HepG2 (cell line): ENCODE data around the gene EEF1AKMT3. TPM values are rescaled to one million over a fixed set of nuclear protein-coding genes. Genes with fewer than 3 reads are reported as not detected.
A peak's percentile ranks its signal among the peaks of the same experiment; 100 is the strongest.

Experiments
- ATAC-seq: fragments of 200-7000 bp; cut with Tn5 transposase; 3 replicates; pipeline ENCODE4 v1.9.1; 2020; ENCODE audit warnings: mild to moderate bottlenecking, moderate library complexity
- BruUV-seq: library from RNA; stranded (reverse); fragments of 400-500 nt; replicated peaks from 2 replicates; lab custom pipeline; 2021; lab: Mats Ljungman, UMichigan
- CTCF ChIA-PET: fragments of 300-600 bp; formaldehyde crosslinking; extraction: SDS; loops from one replicate; lab custom pipeline; 2021; ENCODE audit warnings: low total read pairs, inconsistent platforms, low intra/inter-chr PET ratio; lab: Yijun Ruan, JAX
- POLR2A ChIA-PET: fragments of 350-600 bp; sonication (Branson Sonifier 250); formaldehyde crosslinking; loops from one replicate; lab custom pipeline; 2020; ENCODE audit warnings: antibody characterized with exemption, inconsistent platforms; lab: Yijun Ruan, JAX
- DNase-seq: peaks from one replicate; pipeline ENCODE4 v3.0.0-alpha.2; 2015; ENCODE audit warnings: low spot score
- FAIRE-seq: peaks from 3 replicates; lab custom pipeline; 2011; peaks lifted over from hg19 to GRCh38; lab: Jason Lieb, UNC
- H2AFZ ChIP-seq: one replicate; pipeline ENCODE4 v1.6.1; 2011; ENCODE audit warnings: low read length, inconsistent platforms
- H3K27ac ChIP-seq: fragments of 300-600 bp; 3 replicates; pipeline ENCODE4 v1.8.0; 2011; ENCODE audit warnings: mixed run types, mild to moderate bottlenecking, mixed read lengths, low read length, inconsistent platforms; ENCODE audit not compliant: insufficient read depth; ENCODE audit errors: extremely low read length
- H3K27me3 ChIP-seq, 2 experiments: fragments of 200-600 bp in 1 of 2; 2 replicates in 1 of 2; 3 replicates in 1 of 2; pipeline versions ENCODE4 v1.6.0 to v1.8.0; 2011; ENCODE audit warnings: low read length in 2 of 2, mild to moderate bottlenecking in 2 of 2, moderate library complexity in 2 of 2, inconsistent platforms in 1 of 2; ENCODE audit not compliant: insufficient read depth in 2 of 2, control insufficient read depth in 1 of 2
- H3K36me3 ChIP-seq, 2 experiments: fragments of 200-600 bp in 1 of 2; replicated peaks in 1 of 2; 2 replicates in 1 of 2; 3 replicates in 1 of 2; pipeline versions ENCODE4 v1.5.1 to v1.8.0; 2011; ENCODE audit warnings: low read length in 2 of 2, inconsistent platforms in 1 of 2; ENCODE audit not compliant: insufficient read depth in 2 of 2, control insufficient read depth in 1 of 2
- H3K4me1 ChIP-seq: 2 replicates; pipeline ENCODE4 v1.5.1; 2012; ENCODE audit warnings: low read length, inconsistent platforms; ENCODE audit not compliant: insufficient read depth
- H3K4me2 ChIP-seq: 2 replicates; pipeline ENCODE4 v1.6.0; 2011; ENCODE audit warnings: low read depth, low read length, inconsistent platforms
- H3K4me3 ChIP-seq, 3 experiments: fragments of 200-600 bp in 1 of 3; sonication (generic), shearing (Covaris generic) in 1 of 3; replicated peaks in 1 of 3; 2 replicates each; pipeline ENCODE4 v1.5.1; 2011 to 2016; ENCODE audit warnings: low read length in 3 of 3, inconsistent platforms in 2 of 3, low read depth in 2 of 3, mild to moderate bottlenecking in 2 of 3, control low read depth in 1 of 3, mixed read lengths in 1 of 3; ENCODE audit not compliant: insufficient read depth in 1 of 3
- H3K79me2 ChIP-seq: one replicate; pipeline ENCODE4 v1.6.1; 2011; ENCODE audit warnings: low read length, inconsistent platforms; ENCODE audit not compliant: insufficient read depth
- H3K9ac ChIP-seq: 2 replicates; pipeline ENCODE4 v1.6.0; 2011; ENCODE audit warnings: mild to moderate bottlenecking, low read depth, low read length, inconsistent platforms; ENCODE audit not compliant: insufficient read depth
- H3K9me3 ChIP-seq: 2 replicates; pipeline ENCODE4 v1.5.1; 2012; ENCODE audit warnings: mild to moderate bottlenecking, low read length
- H4K20me1 ChIP-seq: 2 replicates; pipeline ENCODE4 v1.6.0; 2011; ENCODE audit warnings: inconsistent platforms, mild to moderate bottlenecking, low read length, moderate library complexity; ENCODE audit not compliant: insufficient read depth
- AGO2 ChIP-seq: fragments of 200-400 bp; formaldehyde crosslinking; optimal IDR thresholded peaks from 2 replicates; pipeline ENCODE3; 2017; ENCODE audit warnings: mild to moderate bottlenecking, low read depth, low read length, moderate library complexity
- GLMP ChIP-seq: sonication (generic); formaldehyde crosslinking; IDR thresholded peaks from 2 replicates; pipeline ENCODE4 v1.9.0; 2021; ENCODE audit warnings: missing genetic modification reagents, mild to moderate bottlenecking, borderline replicate concordance
- POLR2AphosphoS2 ChIP-seq: IDR thresholded peaks from 2 replicates; pipeline ENCODE4 v1.6.1; 2011; ENCODE audit warnings: low read depth, low read length, improper control_type of control experiment
- POLR2G ChIP-seq: fragments of 200-400 bp; formaldehyde crosslinking; IDR thresholded peaks from 2 replicates; pipeline ENCODE4 v1.6.1; 2018; ENCODE audit warnings: mild to moderate bottlenecking, low read depth, low read length, moderate library complexity
- SIN3B ChIP-seq: fragments of 150-350 bp; IDR thresholded peaks from 2 replicates; pipeline ENCODE4 v1.6.1; 2014; ENCODE audit warnings: low read length
- ZSCAN31 ChIP-seq: sonication (generic); formaldehyde crosslinking; IDR thresholded peaks from 2 replicates; pipeline ENCODE4 v1.5.0; 2020; ENCODE audit warnings: low read depth, mild to moderate bottlenecking, missing genetic modification reagents
- WGBS: methylation state at CpG from one replicate; pipeline ENCODE4 v1.1.6; 2017; ENCODE audit warnings: low lambda C conversion rate; 5-methylcytosine and 5-hydroxymethylcytosine counted together
- in situ Hi-C: cut with HindIII; loops from 2 replicates; pipeline ENCODE4 v1.10.0; 2017; ENCODE audit warnings: low pct_unique_long_range_greater_than_20kb; ENCODE audit not compliant: extremely low pct_ligation_motif_present
- intact Hi-C: fragments of 100-400 bp; cut with micrococcal nuclease; formaldehyde crosslinking; loops from one replicate; pipeline ENCODE4 v1.10.0; 2022; ENCODE audit not compliant: unreplicated experiment
- polyA plus RNA-seq, 8 experiments: library from polyadenylated mRNA; depleted of rRNA in 3 of 8; stranded (reverse) in 7 of 8; unstranded in 1 of 8; fragments of >200 nt; fragmentation: Illumina TruSeq in 4 of 8; extraction: Trizol in 4 of 8; gene quantifications; 2 replicates each; pipeline versions ENCODE4 v1.2.1 to v1.2.3, GENCODE V29; 2011 to 2016; ENCODE audit warnings: low read depth in 4 of 8, missing spikeins in 1 of 8, mixed read lengths in 1 of 8; ENCODE audit not compliant: insufficient read depth in 1 of 8
- total RNA-seq, 5 experiments: library from RNA; depleted of rRNA; stranded (reverse); fragments of >200 nt; fragmentation: Illumina TruSeq; extraction: Trizol; gene quantifications; 2 replicates each; pipeline ENCODE4 v1.2.3, GENCODE V29; 2016; ENCODE audit warnings: low read depth in 1 of 5

EEF1AKMT3 gene
- total and polyA plus RNA-seq, 2 of the 13 experiments (the other 11 are each of a cell fraction or from before 2014, with no cell fraction given), result 4.7 to 11.4 TPM

- TF ChIP-seq ZSCAN31 (CRISPR knock-in tag) (no peak), POLR2G (0 out of 2 replicates have a peak, but pooled peaks have one; percentile 37), AGO2 (peak; percentile 81)
- Histone ChIP-seq H3K27me3 (peaks cover 0 to 6% of the 10 kb centered on the region in 2 experiments; a peak in 2 of 5 replicates), H3K79me2 (peaks cover 13% of the 10 kb centered on the region), H3K4me3 (peak within 1 kb of the TSS; percentile 53 to 78 (median 60); a peak in 5 of 6 replicates), H3K4me2 (peak within 1 kb of the TSS; percentile 95), H3K36me3 (peaks cover 14 to 18% of the 10 kb centered on the region in 2 experiments), H3K27ac (no peak within 1 kb of the TSS), H3K9me3 (no peaks in the 10 kb centered on the region), H2AFZ (no peak within 1 kb of the TSS), H3K9ac (peak within 1 kb of the TSS; percentile 50; the same call in 1 of the 2 replicates), H3K4me1 (peaks cover 38% of the 10 kb centered on the region), H4K20me1 (no peaks in the 10 kb centered on the region)
- intact Hi-C loops (no loop called here), in situ Hi-C loops (no loop called here)
- no peak for ATAC-seq
- ChIA-PET POLR2A (interaction anchor here (2.0 kb wide), 1 partner anchor 10 kb away, joined by 9 read pairs; no protein-coding TSS in a partner anchor), CTCF (no interaction called here)
- FAIRE-seq, result no peak
- WGBS, result 88% methylated on average over 30 of the region's 38 CpGs
- no peak for DNase-seq
- BruUV-seq, result no TSS peak
Observed at GRCh38 chr12:57766464-57767304, 5.7 kb upstream of the EEF1AKMT3 start, which contains the start of gene CYP27B1. CYP27B1 (minus strand) TSS chr12:57767078; CDS start chr12:57767041, 37 bp downstream.

GRCh38 chr12:57767305-57767698, 5.1 kb upstream of the EEF1AKMT3 start:
- no peak overlapping the region for H3K4me3 ChIP-seq
- FAIRE-seq (no peak), ATAC-seq (no peak), DNase-seq (no peak)
- H3K9me3 ChIP-seq, result no peaks in the 10 kb centered on the region
- H3K27ac ChIP-seq, result no peak overlapping the region
- H2AFZ ChIP-seq, result no peak overlapping the region
- H3K9ac ChIP-seq, result no peak overlapping the region
- BruUV-seq, result no TSS peak
- ChIA-PET POLR2A (interaction anchor here (2.0 kb wide), 1 partner anchor 11 kb away, joined by 9 read pairs; no protein-coding TSS in a partner anchor), CTCF (no interaction called here)
- TF ChIP-seq GLMP (CRISPR knock-in tag) (no peak), SIN3B (no peak), POLR2AphosphoS2 (peak; percentile 44; the same call in 1 of the 2 replicates), POLR2G (0 out of 2 replicates have a peak, but pooled peaks have one; percentile 3)
- in situ Hi-C loops, result no loop called here
- H3K36me3 ChIP-seq, result peaks cover 14 to 18% of the 10 kb centered on the region in 2 experiments
- H3K79me2 ChIP-seq, result peaks cover 13% of the 10 kb centered on the region
- intact Hi-C loops, result no loop called here
- H4K20me1 ChIP-seq, result no peaks in the 10 kb centered on the region
- H3K4me2 ChIP-seq, result no peak overlapping the region
- peaks cover 0 to 6% of the 10 kb centered on the region in 2 experiments; a peak in 2 of 5 replicates for H3K27me3 ChIP-seq
- H3K4me1 ChIP-seq, result peaks cover 36% of the 10 kb centered on the region
